ENCODE measurements around the gene ZSCAN12. TPM values are rescaled to one million over a fixed set of nuclear protein-coding genes. Genes with fewer than 3 reads are reported as not detected.

ZSCAN12 gene
- total and polyA plus RNA-seq, 2 of the 13 experiments (the other 11 are each of a cell fraction or from before 2014, with no cell fraction given) = 2.8 to 8.9 TPM

DNA sequence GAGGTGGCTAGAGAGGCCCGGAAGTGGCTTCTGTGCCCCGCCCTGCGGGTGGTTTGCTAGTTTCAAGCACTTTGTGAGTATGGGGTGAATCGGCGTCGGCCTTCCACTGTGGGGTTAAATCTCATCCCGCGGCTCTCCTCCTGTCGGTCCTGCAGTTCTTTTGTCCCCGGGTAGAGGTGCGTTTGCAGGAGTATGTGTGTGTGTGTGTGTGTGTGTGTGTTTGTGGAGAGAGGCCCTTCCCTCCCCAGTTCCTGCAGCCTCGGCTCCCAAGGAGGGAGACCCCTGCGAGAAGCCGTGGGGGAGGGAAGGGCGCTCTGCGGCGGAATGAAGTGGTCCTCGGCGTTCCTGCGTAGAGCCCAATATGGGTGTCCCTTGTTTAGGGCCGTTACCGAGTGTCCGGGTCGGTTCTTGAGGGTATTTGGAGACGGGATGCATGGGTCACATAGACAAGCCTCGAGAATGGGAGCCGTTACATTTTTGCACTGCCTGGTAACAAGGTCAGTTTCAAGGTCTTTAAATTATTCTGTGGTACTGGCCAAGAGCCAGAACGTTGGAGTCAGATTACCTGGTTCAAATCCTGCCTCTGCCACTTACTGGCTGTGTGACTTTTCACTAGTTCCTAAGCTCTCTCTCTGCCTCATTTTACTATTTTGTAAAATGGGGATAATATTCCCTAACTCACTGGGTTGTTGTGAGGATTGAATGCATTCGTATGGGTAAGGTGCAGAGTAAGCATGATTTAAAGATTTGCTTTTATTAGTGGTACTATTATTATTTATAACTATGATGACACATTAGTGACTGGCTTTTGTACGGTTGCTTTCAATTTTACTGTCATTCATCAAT lies 49.4 kb downstream of the ZSCAN12 start, which contains the start of gene ZKSCAN3 (continued):
- TF ChIP-seq KMT2A (CRISPR knock-in tag; IDR thresholded peaks at IDR 0.05) = peak; percentile 93
- TF ChIP-seq, protein P1, sequence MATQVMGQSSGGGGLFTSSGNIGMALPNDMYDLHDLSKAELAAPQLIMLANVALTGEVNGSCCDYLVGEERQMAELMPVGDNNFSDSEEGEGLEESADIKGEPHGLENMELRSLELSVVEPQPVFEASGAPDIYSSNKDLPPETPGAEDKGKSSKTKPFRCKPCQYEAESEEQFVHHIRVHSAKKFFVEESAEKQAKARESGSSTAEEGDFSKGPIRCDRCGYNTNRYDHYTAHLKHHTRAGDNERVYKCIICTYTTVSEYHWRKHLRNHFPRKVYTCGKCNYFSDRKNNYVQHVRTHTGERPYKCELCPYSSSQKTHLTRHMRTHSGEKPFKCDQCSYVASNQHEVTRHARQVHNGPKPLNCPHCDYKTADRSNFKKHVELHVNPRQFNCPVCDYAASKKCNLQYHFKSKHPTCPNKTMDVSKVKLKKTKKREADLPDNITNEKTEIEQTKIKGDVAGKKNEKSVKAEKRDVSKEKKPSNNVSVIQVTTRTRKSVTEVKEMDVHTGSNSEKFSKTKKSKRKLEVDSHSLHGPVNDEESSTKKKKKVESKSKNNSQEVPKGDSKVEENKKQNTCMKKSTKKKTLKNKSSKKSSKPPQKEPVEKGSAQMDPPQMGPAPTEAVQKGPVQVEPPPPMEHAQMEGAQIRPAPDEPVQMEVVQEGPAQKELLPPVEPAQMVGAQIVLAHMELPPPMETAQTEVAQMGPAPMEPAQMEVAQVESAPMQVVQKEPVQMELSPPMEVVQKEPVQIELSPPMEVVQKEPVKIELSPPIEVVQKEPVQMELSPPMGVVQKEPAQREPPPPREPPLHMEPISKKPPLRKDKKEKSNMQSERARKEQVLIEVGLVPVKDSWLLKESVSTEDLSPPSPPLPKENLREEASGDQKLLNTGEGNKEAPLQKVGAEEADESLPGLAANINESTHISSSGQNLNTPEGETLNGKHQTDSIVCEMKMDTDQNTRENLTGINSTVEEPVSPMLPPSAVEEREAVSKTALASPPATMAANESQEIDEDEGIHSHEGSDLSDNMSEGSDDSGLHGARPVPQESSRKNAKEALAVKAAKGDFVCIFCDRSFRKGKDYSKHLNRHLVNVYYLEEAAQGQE (IDR thresholded peaks at IDR 0.05; ENCODE audit: borderline replicate concordance in 1 of 2, low read depth in 1 of 2, low read length in 2 of 2) = no peak; a peak in 1 of 4 replicates
- TF ChIP-seq GLI4 (CRISPR knock-in tag; IDR thresholded peaks at IDR 0.05; ENCODE audit: borderline replicate concordance) = no peak; the same call in 1 of the 2 replicates
- TF ChIP-seq GZF1 (CRISPR knock-in tag; IDR thresholded peaks at IDR 0.05) = peak; percentile 74; the same call in 1 of the 2 replicates
- TF ChIP-seq HOXA9 (CRISPR knock-in tag; IDR thresholded peaks at IDR 0.05; ENCODE audit: borderline replicate concordance) = peak; percentile 89
- TF ChIP-seq, protein P2, sequence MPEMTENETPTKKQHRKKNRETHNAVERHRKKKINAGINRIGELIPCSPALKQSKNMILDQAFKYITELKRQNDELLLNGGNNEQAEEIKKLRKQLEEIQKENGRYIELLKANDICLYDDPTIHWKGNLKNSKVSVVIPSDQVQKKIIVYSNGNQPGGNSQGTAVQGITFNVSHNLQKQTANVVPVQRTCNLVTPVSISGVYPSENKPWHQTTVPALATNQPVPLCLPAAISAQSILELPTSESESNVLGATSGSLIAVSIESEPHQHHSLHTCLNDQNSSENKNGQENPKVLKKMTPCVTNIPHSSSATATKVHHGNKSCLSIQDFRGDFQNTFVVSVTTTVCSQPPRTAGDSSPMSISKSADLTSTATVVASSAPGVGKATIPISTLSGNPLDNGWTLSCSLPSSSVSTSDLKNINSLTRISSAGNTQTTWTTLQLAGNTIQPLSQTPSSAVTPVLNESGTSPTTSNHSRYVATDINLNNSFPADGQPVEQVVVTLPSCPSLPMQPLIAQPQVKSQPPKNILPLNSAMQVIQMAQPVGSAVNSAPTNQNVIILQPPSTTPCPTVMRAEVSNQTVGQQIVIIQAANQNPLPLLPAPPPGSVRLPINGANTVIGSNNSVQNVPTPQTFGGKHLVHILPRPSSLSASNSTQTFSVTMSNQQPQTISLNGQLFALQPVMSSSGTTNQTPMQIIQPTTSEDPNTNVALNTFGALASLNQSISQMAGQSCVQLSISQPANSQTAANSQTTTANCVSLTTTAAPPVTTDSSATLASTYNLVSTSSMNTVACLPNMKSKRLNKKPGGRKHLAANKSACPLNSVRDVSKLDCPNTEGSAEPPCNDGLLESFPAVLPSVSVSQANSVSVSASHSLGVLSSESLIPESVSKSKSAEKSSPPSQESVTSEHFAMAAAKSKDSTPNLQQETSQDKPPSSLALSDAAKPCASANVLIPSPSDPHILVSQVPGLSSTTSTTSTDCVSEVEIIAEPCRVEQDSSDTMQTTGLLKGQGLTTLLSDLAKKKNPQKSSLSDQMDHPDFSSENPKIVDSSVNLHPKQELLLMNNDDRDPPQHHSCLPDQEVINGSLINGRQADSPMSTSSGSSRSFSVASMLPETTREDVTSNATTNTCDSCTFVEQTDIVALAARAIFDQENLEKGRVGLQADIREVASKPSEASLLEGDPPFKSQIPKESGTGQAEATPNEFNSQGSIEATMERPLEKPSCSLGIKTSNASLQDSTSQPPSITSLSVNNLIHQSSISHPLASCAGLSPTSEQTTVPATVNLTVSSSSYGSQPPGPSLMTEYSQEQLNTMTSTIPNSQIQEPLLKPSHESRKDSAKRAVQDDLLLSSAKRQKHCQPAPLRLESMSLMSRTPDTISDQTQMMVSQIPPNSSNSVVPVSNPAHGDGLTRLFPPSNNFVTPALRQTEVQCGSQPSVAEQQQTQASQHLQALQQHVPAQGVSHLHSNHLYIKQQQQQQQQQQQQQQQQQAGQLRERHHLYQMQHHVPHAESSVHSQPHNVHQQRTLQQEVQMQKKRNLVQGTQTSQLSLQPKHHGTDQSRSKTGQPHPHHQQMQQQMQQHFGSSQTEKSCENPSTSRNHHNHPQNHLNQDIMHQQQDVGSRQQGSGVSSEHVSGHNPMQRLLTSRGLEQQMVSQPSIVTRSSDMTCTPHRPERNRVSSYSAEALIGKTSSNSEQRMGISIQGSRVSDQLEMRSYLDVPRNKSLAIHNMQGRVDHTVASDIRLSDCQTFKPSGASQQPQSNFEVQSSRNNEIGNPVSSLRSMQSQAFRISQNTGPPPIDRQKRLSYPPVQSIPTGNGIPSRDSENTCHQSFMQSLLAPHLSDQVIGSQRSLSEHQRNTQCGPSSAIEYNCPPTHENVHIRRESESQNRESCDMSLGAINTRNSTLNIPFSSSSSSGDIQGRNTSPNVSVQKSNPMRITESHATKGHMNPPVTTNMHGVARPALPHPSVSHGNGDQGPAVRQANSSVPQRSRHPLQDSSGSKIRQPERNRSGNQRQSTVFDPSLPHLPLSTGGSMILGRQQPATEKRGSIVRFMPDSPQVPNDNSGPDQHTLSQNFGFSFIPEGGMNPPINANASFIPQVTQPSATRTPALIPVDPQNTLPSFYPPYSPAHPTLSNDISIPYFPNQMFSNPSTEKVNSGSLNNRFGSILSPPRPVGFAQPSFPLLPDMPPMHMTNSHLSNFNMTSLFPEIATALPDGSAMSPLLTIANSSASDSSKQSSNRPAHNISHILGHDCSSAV (CRISPR knock-in tag; IDR thresholded peaks at IDR 0.05; ENCODE audit: borderline replicate concordance) = 0 out of 2 replicates have a peak, but pooled peaks have one; percentile 84
- TF ChIP-seq ZNF652 (CRISPR knock-in tag; IDR thresholded peaks at IDR 0.05; ENCODE audit: borderline replicate concordance, low read depth) = peak; percentile 92
- TF ChIP-seq STAT5B (CRISPR knock-in tag; IDR thresholded peaks at IDR 0.05) = no peak
- TF ChIP-seq CC2D1A (CRISPR knock-in tag; IDR thresholded peaks at IDR 0.05) = no peak
- TF ChIP-seq ZNF558 (CRISPR knock-in tag; IDR thresholded peaks at IDR 0.05; ENCODE audit: borderline replicate concordance) = peak; percentile 95; the same call in 1 of the 2 replicates
- peak; percentile 73 for TF ChIP-seq POGZ (CRISPR knock-in tag; IDR thresholded peaks at IDR 0.05)
- peak; percentile 68; the same call in 1 of the 2 replicates for TF ChIP-seq ADNP (CRISPR knock-in tag; IDR thresholded peaks at IDR 0.05)
- TF ChIP-seq, protein P3, sequence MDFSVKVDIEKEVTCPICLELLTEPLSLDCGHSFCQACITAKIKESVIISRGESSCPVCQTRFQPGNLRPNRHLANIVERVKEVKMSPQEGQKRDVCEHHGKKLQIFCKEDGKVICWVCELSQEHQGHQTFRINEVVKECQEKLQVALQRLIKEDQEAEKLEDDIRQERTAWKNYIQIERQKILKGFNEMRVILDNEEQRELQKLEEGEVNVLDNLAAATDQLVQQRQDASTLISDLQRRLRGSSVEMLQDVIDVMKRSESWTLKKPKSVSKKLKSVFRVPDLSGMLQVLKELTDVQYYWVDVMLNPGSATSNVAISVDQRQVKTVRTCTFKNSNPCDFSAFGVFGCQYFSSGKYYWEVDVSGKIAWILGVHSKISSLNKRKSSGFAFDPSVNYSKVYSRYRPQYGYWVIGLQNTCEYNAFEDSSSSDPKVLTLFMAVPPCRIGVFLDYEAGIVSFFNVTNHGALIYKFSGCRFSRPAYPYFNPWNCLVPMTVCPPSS (IDR thresholded peaks at IDR 0.05) = no peak
- TF ChIP-seq TBL1XR1 (IDR thresholded peaks at IDR 0.05; ENCODE audit: borderline replicate concordance, low read length, partially characterized antibody) = peak; percentile 32

Measured in HepG2 (cell line).